ENCODE measurements around the gene P2RY12. TPM values are rescaled to one million over a fixed set of nuclear protein-coding genes. Genes with fewer than 3 reads are reported as not detected.

Gene P2RY12
- total and polyA plus RNA-seq, 2 of the 4 experiments (the other 2 are of a cell fraction): not detected

- ATAC-seq (ENCODE audit: low read depth) (peak; percentile 91), DNase-seq (peak; percentile 82)
- Histone ChIP-seq H3K27ac (ENCODE audit: insufficient read depth, low read length) (no peak overlapping the region; the same call in 1 of the 2 replicates), H3K4me1 (ENCODE audit: control insufficient read depth, insufficient read depth, low read length) (peaks cover 3% of the 10 kb centered on the region; the same call in 1 of the 2 replicates), H2BK15ac (ENCODE audit: low read depth, low read length) (no peak overlapping the region), H2BK20ac (ENCODE audit: low read depth, low read length) (peak overlapping the region; percentile 71; the same call in 1 of the 2 replicates), H3K56ac (ENCODE audit: extremely low read depth, insufficient read depth, low read length) (no peak overlapping the region), H3K23ac (ENCODE audit: low read depth, low read length) (0 out of 2 replicates have a peak overlapping the region, but pooled peaks have one; percentile 27), H4K5ac (ENCODE audit: low read depth, low read length) (peak overlapping the region; percentile 30; the same call in 1 of the 2 replicates), H3K9ac (ENCODE audit: low read depth, low read length) (no peak overlapping the region), H2AK5ac (ENCODE audit: low read depth, low read length) (no peak overlapping the region), H3K18ac (ENCODE audit: low read depth, low read length) (peak overlapping the region; percentile 53; the same call in 1 of the 2 replicates), H3K4me2 (ENCODE audit: low read depth, low read length) (peak overlapping the region; percentile 62), H3K9me3 (ENCODE audit: control insufficient read depth, insufficient read depth, low read length) (no peaks in the 10 kb centered on the region), H2AK9ac (replicated peaks; ENCODE audit: low read depth, low read length, poor library complexity) (no peak overlapping the region), H2BK120ac (ENCODE audit: low read depth, low read length) (peak overlapping the region; percentile 67; the same call in 1 of the 2 replicates), H3K4ac (ENCODE audit: low read depth, low read length) (0 out of 2 replicates have a peak overlapping the region, but pooled peaks have one; percentile 9), H3K14ac (replicated peaks; ENCODE audit: low read depth, low read length) (0 out of 2 replicates have a peak overlapping the region, but pooled peaks have one; percentile 6), H4K8ac (ENCODE audit: low read depth in 2 of 2, low read length in 2 of 2) (peak overlapping the region in 1 of 2 experiments; percentile 76; a peak in 2 of 4 replicates), H3K79me1 (ENCODE audit: low read depth in 1 of 2, low read length in 2 of 2) (no peaks in the 10 kb centered on the region), H3K4me3 (ENCODE audit: insufficient read depth, low read depth, low read length) (peak overlapping the region; percentile 26; the same call in 1 of the 2 replicates), H3K36me3 (ENCODE audit: control insufficient read depth, insufficient read depth, low read length) (no peaks in the 10 kb centered on the region), H3K9me1 (ENCODE audit: insufficient read depth, low read length) (no peaks in the 10 kb centered on the region; the same call in 1 of the 2 replicates), H4K20me1 (ENCODE audit: insufficient read depth, low read length) (no peaks in the 10 kb centered on the region), H2AFZ (replicated peaks; ENCODE audit: low read length, poor library complexity) (no peak overlapping the region), H3K27me3 (ENCODE audit: control insufficient read depth, insufficient read depth, low read length) (no peaks in the 10 kb centered on the region), H2BK5ac (ENCODE audit: low read depth, low read length, poor library complexity, severe bottlenecking) (peak overlapping the region; percentile 90), H4K91ac (ENCODE audit: insufficient read depth, low read depth, low read length) (no peak overlapping the region)
- TF ChIP-seq SMC3 (IDR thresholded peaks at IDR 0.05; ENCODE audit: low read depth, low read length) (no peak), NFE2L2 (IDR thresholded peaks at IDR 0.05; ENCODE audit: low read depth, low read length) (no peak), BHLHE40 (IDR thresholded peaks at IDR 0.05; ENCODE audit: low read depth, low read length) (no peak), CTCF (conservative IDR thresholded peaks at IDR 0.05; ENCODE audit: low read depth, low read length) (no peak), RAD21 (IDR thresholded peaks at IDR 0.05; ENCODE audit: low read length) (no peak), RCOR1 (IDR thresholded peaks at IDR 0.05; ENCODE audit: insufficient replicate concordance, low read length) (no peak), RFX5 (IDR thresholded peaks at IDR 0.05; ENCODE audit: low read depth, low read length) (no peak), MAZ (IDR thresholded peaks at IDR 0.05; ENCODE audit: borderline replicate concordance, low read depth, low read length) (no peak), CEBPB (IDR thresholded peaks at IDR 0.05; ENCODE audit: low read depth, low read length) (no peak), CHD1 (IDR thresholded peaks at IDR 0.05; ENCODE audit: low read depth, low read length) (no peak), USF2 (IDR thresholded peaks at IDR 0.05; ENCODE audit: low read depth, low read length) (no peak), MAFK (IDR thresholded peaks at IDR 0.05; ENCODE audit: low read depth, low read length) (no peak), MXI1 (IDR thresholded peaks at IDR 0.05; ENCODE audit: borderline replicate concordance, low read depth, low read length) (no peak), FOS (IDR thresholded peaks at IDR 0.05; ENCODE audit: low read depth, low read length) (no peak), POLR2A (IDR thresholded peaks at IDR 0.05; ENCODE audit: low read depth, low read length) (no peak)
- TF ChIP-seq, protein P1, sequence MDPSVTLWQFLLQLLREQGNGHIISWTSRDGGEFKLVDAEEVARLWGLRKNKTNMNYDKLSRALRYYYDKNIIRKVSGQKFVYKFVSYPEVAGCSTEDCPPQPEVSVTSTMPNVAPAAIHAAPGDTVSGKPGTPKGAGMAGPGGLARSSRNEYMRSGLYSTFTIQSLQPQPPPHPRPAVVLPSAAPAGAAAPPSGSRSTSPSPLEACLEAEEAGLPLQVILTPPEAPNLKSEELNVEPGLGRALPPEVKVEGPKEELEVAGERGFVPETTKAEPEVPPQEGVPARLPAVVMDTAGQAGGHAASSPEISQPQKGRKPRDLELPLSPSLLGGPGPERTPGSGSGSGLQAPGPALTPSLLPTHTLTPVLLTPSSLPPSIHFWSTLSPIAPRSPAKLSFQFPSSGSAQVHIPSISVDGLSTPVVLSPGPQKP (IDR thresholded peaks at IDR 0.05; ENCODE audit: borderline replicate concordance, low read depth, low read length): no peak
- ChIA-PET CTCF (no interaction called here), POLR2A (ENCODE audit: unreplicated experiment) (interaction anchor here (0.6 kb wide), 1 partner anchor 1887 kb away, joined by 4 read pairs; no protein-coding TSS in a partner anchor)
- no CpG with 5 or more reads among the region's 2 CpGs for WGBS, 2 experiments (ENCODE audit: extremely low coverage in 2 of 2, insufficient read length in 1 of 2)
- no TSS peak for BruUV-seq (replicated peaks)
- intact Hi-C loops (cut with micrococcal nuclease): loop anchor here (1.0 kb wide), 1 partner anchor 16 kb away; no protein-coding TSS in a partner anchor
- dilution Hi-C loops (cut with HindIII; ENCODE audit: low sequenced_read_pairs, unreplicated experiment): no loop called here
- in situ Hi-C loops (cut with MboI; ENCODE audit: low sequenced_read_pairs): no loop called here
Measured at GRCh38 chr3:151345859-151346258, 38.7 kb downstream of the P2RY12 start.
